Measurements from ENCODE around the gene RANBP10.

Gene RANBP10

GRCh38 chr16:67806428-67807147 is at the start of gene RANBP10, which contains the start of gene TSNAXIP1:
Gene RANBP10, minus strand, starts transcription at chr16:67806560. Its CDS starts 24 bp downstream, at chr16:67806536.
Gene TSNAXIP1, plus strand, starts transcription at chr16:67806889. Its CDS starts 261 bp downstream, at chr16:67807150.
- Histone ChIP-seq H3K9ac (ENCODE audit: low read length in 5 of 5) (peak within 1 kb of the TSS; percentile 84 to 98 (median 95)), H3K27ac (ENCODE audit: low read depth, low read length) (peak within 1 kb of the TSS; percentile 74), H3K27me3 (ENCODE audit: control insufficient read depth in 5 of 5, insufficient read depth in 4 of 5, low read length in 5 of 5) (no peaks in the 10 kb centered on the region), H3K4me1 (ENCODE audit: control insufficient read depth in 5 of 5, insufficient read depth in 5 of 5, low read length in 5 of 5) (peaks cover 12 to 22% (median 21%) of the 10 kb centered on the region in 5 donors), H3K9me3 (ENCODE audit: control insufficient read depth in 5 of 5, low read length in 5 of 5) (no peaks in the 10 kb centered on the region), H3K36me3 (ENCODE audit: control insufficient read depth in 5 of 5, insufficient read depth in 5 of 5, low read length in 5 of 5) (peaks cover 3 to 16% (median 6%) of the 10 kb centered on the region in 5 donors), H3K4me3 (ENCODE audit: low read depth in 1 of 5, low read length in 5 of 5) (peak within 1 kb of the TSS; percentile 88 to 98 (median 96))

- Histone ChIP-seq H3K9ac (ENCODE audit: low read length in 5 of 5) (no peak overlapping the region), H3K4me1 (ENCODE audit: control insufficient read depth in 5 of 5, insufficient read depth in 5 of 5, low read length in 5 of 5) (peaks cover 5 to 41% (median 28%) of the 10 kb centered on the region in 5 donors), H3K27ac (ENCODE audit: low read depth, low read length) (no peak overlapping the region), H3K9me3 (ENCODE audit: control insufficient read depth in 5 of 5, low read length in 5 of 5) (no peaks in the 10 kb centered on the region), H3K4me3 (ENCODE audit: low read depth in 1 of 5, low read length in 5 of 5) (no peak overlapping the region), H3K36me3 (ENCODE audit: control insufficient read depth in 5 of 5, insufficient read depth in 5 of 5, low read length in 5 of 5) (peaks cover 0 to 13% (median 4%) of the 10 kb centered on the region in 5 donors), H3K27me3 (ENCODE audit: control insufficient read depth in 5 of 5, insufficient read depth in 4 of 5, low read length in 5 of 5) (no peaks in the 10 kb centered on the region)
Observed at GRCh38 chr16:67855789-67856188, 49.4 kb upstream of the RANBP10 start.

GRCh38 chr16:67853670-67854069 is 47.3 kb upstream of the RANBP10 start:
- Histone ChIP-seq H3K4me3 (ENCODE audit: low read depth in 1 of 5, low read length in 5 of 5) (no peak overlapping the region), H3K9me3 (ENCODE audit: control insufficient read depth in 5 of 5, low read length in 5 of 5) (no peaks in the 10 kb centered on the region), H3K4me1 (ENCODE audit: control insufficient read depth in 5 of 5, insufficient read depth in 5 of 5, low read length in 5 of 5) (peaks cover 5 to 36% (median 26%) of the 10 kb centered on the region in 5 donors), H3K27ac (ENCODE audit: low read depth, low read length) (no peak overlapping the region), H3K9ac (ENCODE audit: low read length in 5 of 5) (no peak overlapping the region), H3K36me3 (ENCODE audit: control insufficient read depth in 5 of 5, insufficient read depth in 5 of 5, low read length in 5 of 5) (peaks cover 0 to 7% (median 0%) of the 10 kb centered on the region in 5 donors), H3K27me3 (ENCODE audit: control insufficient read depth in 5 of 5, insufficient read depth in 4 of 5, low read length in 5 of 5) (no peaks in the 10 kb centered on the region)

GRCh38 chr16:67848118-67848517 is 41.8 kb upstream of the RANBP10 start:
- Histone ChIP-seq H3K4me3 (ENCODE audit: low read depth in 1 of 5, low read length in 5 of 5) (peak overlapping the region; percentile 68 to 94 (median 82)), H3K4me1 (ENCODE audit: control insufficient read depth in 5 of 5, insufficient read depth in 5 of 5, low read length in 5 of 5) (peaks cover 19 to 49% (median 47%) of the 10 kb centered on the region in 5 donors), H3K27me3 (ENCODE audit: control insufficient read depth in 5 of 5, insufficient read depth in 4 of 5, low read length in 5 of 5) (no peaks in the 10 kb centered on the region), H3K27ac (ENCODE audit: low read depth, low read length) (peak overlapping the region; percentile 93), H3K9ac (ENCODE audit: low read length in 5 of 5) (peak overlapping the region; percentile 17 to 97 (median 92)), H3K36me3 (ENCODE audit: control insufficient read depth in 5 of 5, insufficient read depth in 5 of 5, low read length in 5 of 5) (peaks cover 0 to 2% (median 0%) of the 10 kb centered on the region in 5 donors), H3K9me3 (ENCODE audit: control insufficient read depth in 5 of 5, low read length in 5 of 5) (no peaks in the 10 kb centered on the region)

GRCh38 chr16:67847064-67847861 is 40.9 kb upstream of the RANBP10 start, which contains the start of gene CENPT:
Gene CENPT, minus strand, starts transcription at chr16:67847693. Its CDS starts 13,834 bp downstream, at chr16:67833859.
- Histone ChIP-seq H3K9me3 (ENCODE audit: control insufficient read depth in 5 of 5, low read length in 5 of 5) (no peaks in the 10 kb centered on the region), H3K4me1 (ENCODE audit: control insufficient read depth in 5 of 5, insufficient read depth in 5 of 5, low read length in 5 of 5) (peaks cover 19 to 57% (median 53%) of the 10 kb centered on the region in 5 donors), H3K27ac (ENCODE audit: low read depth, low read length) (peak within 1 kb of the TSS; percentile 93), H3K36me3 (ENCODE audit: control insufficient read depth in 5 of 5, insufficient read depth in 5 of 5, low read length in 5 of 5) (peaks cover 0 to 2% (median 0%) of the 10 kb centered on the region in 5 donors), H3K9ac (ENCODE audit: low read length in 5 of 5) (peak within 1 kb of the TSS; percentile 17 to 97 (median 92)), H3K4me3 (ENCODE audit: low read depth in 1 of 5, low read length in 5 of 5) (peak within 1 kb of the TSS; percentile 68 to 94 (median 82)), H3K27me3 (ENCODE audit: control insufficient read depth in 5 of 5, insufficient read depth in 4 of 5, low read length in 5 of 5) (no peaks in the 10 kb centered on the region)

GRCh38 chr16:67846320-67847063 is 40.1 kb upstream of the RANBP10 start, which contains the start of gene NUTF2:
Gene NUTF2, plus strand, starts transcription at chr16:67846933. Its CDS starts 18,198 bp downstream, at chr16:67865131.
- H3K27me3 ChIP-seq (ENCODE audit: control insufficient read depth in 5 of 5, insufficient read depth in 4 of 5, low read length in 5 of 5) = no peaks in the 10 kb centered on the region
- H3K9ac ChIP-seq (ENCODE audit: low read length in 5 of 5) = peak within 1 kb of the TSS; percentile 39 to 97 (median 92)
- peaks cover 22 to 60% (median 56%) of the 10 kb centered on the region in 5 donors for H3K4me1 ChIP-seq (ENCODE audit: control insufficient read depth in 5 of 5, insufficient read depth in 5 of 5, low read length in 5 of 5)
- no peaks in the 10 kb centered on the region for H3K9me3 ChIP-seq (ENCODE audit: control insufficient read depth in 5 of 5, low read length in 5 of 5)
- peak within 1 kb of the TSS; percentile 68 to 94 (median 82) for H3K4me3 ChIP-seq (ENCODE audit: low read depth in 1 of 5, low read length in 5 of 5)
- H3K27ac ChIP-seq (ENCODE audit: low read depth, low read length) = peak within 1 kb of the TSS; percentile 93
- H3K36me3 ChIP-seq (ENCODE audit: control insufficient read depth in 5 of 5, insufficient read depth in 5 of 5, low read length in 5 of 5) = peaks cover 0 to 2% (median 0%) of the 10 kb centered on the region in 5 donors

- peak overlapping the region; percentile 39 to 97 (median 82) for H3K9ac ChIP-seq (ENCODE audit: low read length in 5 of 5)
- peak overlapping the region; percentile 93 for H3K27ac ChIP-seq (ENCODE audit: low read depth, low read length)
- no peaks in the 10 kb centered on the region for H3K27me3 ChIP-seq (ENCODE audit: control insufficient read depth in 5 of 5, insufficient read depth in 4 of 5, low read length in 5 of 5)
- H3K4me1 ChIP-seq (ENCODE audit: control insufficient read depth in 5 of 5, insufficient read depth in 5 of 5, low read length in 5 of 5) = peaks cover 22 to 63% (median 60%) of the 10 kb centered on the region in 5 donors
- H3K4me3 ChIP-seq (ENCODE audit: low read depth in 1 of 5, low read length in 5 of 5) = peak overlapping the region; percentile 67 to 94 (median 82)
- peaks cover 0 to 2% (median 0%) of the 10 kb centered on the region in 5 donors for H3K36me3 ChIP-seq (ENCODE audit: control insufficient read depth in 5 of 5, insufficient read depth in 5 of 5, low read length in 5 of 5)
- H3K9me3 ChIP-seq (ENCODE audit: control insufficient read depth in 5 of 5, low read length in 5 of 5) = no peaks in the 10 kb centered on the region
Observed at GRCh38 chr16:67846063-67846319, 39.6 kb upstream of the RANBP10 start.

- Histone ChIP-seq H3K27me3 (ENCODE audit: control insufficient read depth in 5 of 5, insufficient read depth in 4 of 5, low read length in 5 of 5) (no peaks in the 10 kb centered on the region), H3K9ac (ENCODE audit: low read length in 5 of 5) (peak overlapping the region; percentile 39 to 97 (median 82)), H3K4me1 (ENCODE audit: control insufficient read depth in 5 of 5, insufficient read depth in 5 of 5, low read length in 5 of 5) (peaks cover 22 to 63% (median 60%) of the 10 kb centered on the region in 5 donors), H3K9me3 (ENCODE audit: control insufficient read depth in 5 of 5, low read length in 5 of 5) (no peaks in the 10 kb centered on the region), H3K4me3 (ENCODE audit: low read depth in 1 of 5, low read length in 5 of 5) (peak overlapping the region; percentile 67 to 94 (median 82)), H3K36me3 (ENCODE audit: control insufficient read depth in 5 of 5, insufficient read depth in 5 of 5, low read length in 5 of 5) (peaks cover 0 to 2% (median 0%) of the 10 kb centered on the region in 5 donors), H3K27ac (ENCODE audit: low read depth, low read length) (peak overlapping the region; percentile 93)
Observed at GRCh38 chr16:67845291-67846062, 39.1 kb upstream of the RANBP10 start.

GRCh38 chr16:67844497-67844896 is 38.1 kb upstream of the RANBP10 start:
- Histone ChIP-seq H3K9me3 (ENCODE audit: control insufficient read depth in 5 of 5, low read length in 5 of 5) (no peaks in the 10 kb centered on the region), H3K36me3 (ENCODE audit: control insufficient read depth in 5 of 5, insufficient read depth in 5 of 5, low read length in 5 of 5) (peaks cover 0 to 2% (median 0%) of the 10 kb centered on the region in 5 donors), H3K4me1 (ENCODE audit: control insufficient read depth in 5 of 5, insufficient read depth in 5 of 5, low read length in 5 of 5) (peaks cover 22 to 63% (median 60%) of the 10 kb centered on the region in 5 donors), H3K9ac (ENCODE audit: low read length in 5 of 5) (peak overlapping the region in 1 of 5 donors; percentile 79), H3K27ac (ENCODE audit: low read depth, low read length) (peak overlapping the region; percentile 93), H3K4me3 (ENCODE audit: low read depth in 1 of 5, low read length in 5 of 5) (no peak overlapping the region), H3K27me3 (ENCODE audit: control insufficient read depth in 5 of 5, insufficient read depth in 4 of 5, low read length in 5 of 5) (no peaks in the 10 kb centered on the region)

All from subcutaneous abdominal adipose tissue (tissue), 5 donors.